Astrocyte (in vitro differentiated cells and primary cell): ENCODE results near the gene FAM107B. TPM values are rescaled to one million over a fixed set of nuclear protein-coding genes. Genes with fewer than 3 reads are reported as not detected.

Source experiments
- DNase-seq: peaks from one replicate; pipeline ENCODE4 v3.0.0-alpha.2; 2010; ENCODE audit warnings: low read depth
- FAIRE-seq: peaks from 2 replicates; lab custom pipeline; 2011; peaks lifted over from hg19 to GRCh38; lab: Jason Lieb, UNC
- H2AFZ ChIP-seq: 2 replicates; pipeline ENCODE4 v1.6.0; 2012; ENCODE audit warnings: low read depth, low read length, inconsistent platforms
- H3K27ac ChIP-seq: 2 replicates; pipeline ENCODE4 v1.5.1; 2011; ENCODE audit warnings: low read depth, low read length, inconsistent platforms
- H3K27me3 ChIP-seq: 2 replicates; pipeline ENCODE4 v1.6.0; 2011; ENCODE audit warnings: low read length, inconsistent platforms; ENCODE audit not compliant: insufficient read depth
- H3K36me3 ChIP-seq: 2 replicates; pipeline ENCODE4 v1.5.1; 2011; ENCODE audit warnings: low read length, inconsistent platforms; ENCODE audit not compliant: insufficient read depth
- H3K4me1 ChIP-seq: 2 replicates; pipeline ENCODE4 v1.5.1; 2011; ENCODE audit warnings: low read length, inconsistent platforms; ENCODE audit not compliant: insufficient read depth
- H3K4me2 ChIP-seq: 2 replicates; pipeline ENCODE4 v1.6.0; 2012; ENCODE audit warnings: low read length, inconsistent platforms
- H3K4me3 ChIP-seq: 2 replicates; pipeline ENCODE4 v1.5.1; 2011; ENCODE audit warnings: low read depth, mild to moderate bottlenecking, low read length, inconsistent platforms; ENCODE audit not compliant: insufficient read depth
- H3K79me2 ChIP-seq: 2 replicates; pipeline ENCODE4 v1.6.0; 2012; ENCODE audit warnings: mild to moderate bottlenecking, low read length, inconsistent platforms; ENCODE audit not compliant: insufficient read depth
- H3K9ac ChIP-seq: 2 replicates; pipeline ENCODE4 v1.6.0; 2012; ENCODE audit warnings: mild to moderate bottlenecking, low read length, inconsistent platforms
- H3K9me3 ChIP-seq: 2 replicates; pipeline ENCODE4 v1.5.1; 2012; ENCODE audit warnings: low read depth, mild to moderate bottlenecking, low read length, inconsistent platforms; ENCODE audit not compliant: insufficient read depth
- H4K20me1 ChIP-seq: 2 replicates; pipeline ENCODE4 v1.6.0; 2012; ENCODE audit warnings: low read length, inconsistent platforms; ENCODE audit not compliant: insufficient read depth
- H3K27ac Mint-ChIP-seq: one replicate; pipeline ENCODE4 v1.8.0; 2021; ENCODE audit warnings: mild to moderate bottlenecking, mixed read lengths; ENCODE audit not compliant: unreplicated experiment
- H3K27me3 Mint-ChIP-seq: one replicate; pipeline ENCODE4 v1.8.0; 2021; ENCODE audit warnings: low read depth, mixed read lengths; ENCODE audit not compliant: unreplicated experiment
- H3K36me3 Mint-ChIP-seq: one replicate; pipeline ENCODE4 v1.8.0; 2021; ENCODE audit warnings: low read depth, mixed read lengths; ENCODE audit not compliant: unreplicated experiment
- H3K4me1 Mint-ChIP-seq: one replicate; pipeline ENCODE4 v1.8.0; 2021; ENCODE audit warnings: low read depth, mixed read lengths; ENCODE audit not compliant: unreplicated experiment
- H3K4me3 Mint-ChIP-seq: one replicate; pipeline ENCODE4 v1.8.0; 2021; ENCODE audit warnings: mild to moderate bottlenecking, moderate library complexity, mixed read lengths; ENCODE audit not compliant: unreplicated experiment
- H3K9me3 Mint-ChIP-seq: one replicate; pipeline ENCODE4 v1.8.0; 2021; ENCODE audit warnings: mild to moderate bottlenecking, mixed read lengths; ENCODE audit not compliant: unreplicated experiment
- CTCF ChIP-seq: IDR thresholded peaks from 2 replicates; pipeline ENCODE4 v1.5.1; 2011; ENCODE audit warnings: low read depth, mild to moderate bottlenecking, inconsistent platforms, low read length, moderate library complexity; ENCODE audit not compliant: insufficient read depth
- EZH2 ChIP-seq: IDR thresholded peaks from 2 replicates; pipeline ENCODE4 v1.6.1; 2012; ENCODE audit warnings: mild to moderate bottlenecking, low read length, inconsistent platforms; ENCODE audit not compliant: insufficient read depth
- total RNA-seq: library from RNA; stranded (reverse); gene quantifications from 2 replicates; pipeline ENCODE4 v1.2.1, GENCODE V29; 2021

The FAM107B gene
- total RNA-seq, 1 donor from 2014 or later: 36.0 TPM

GRCh38 chr10:14554491-14555205 lies 220.0 kb downstream of the FAM107B start:
- peaks cover 31% of the 10 kb centered on the region for H3K4me1 Mint-ChIP-seq
- no peak overlapping the region for H3K27ac Mint-ChIP-seq
- H3K79me2 ChIP-seq: peaks cover 41% of the 10 kb centered on the region
- DNase-seq: no peak
- no peak overlapping the region for H3K4me3 ChIP-seq
- no peak for TF ChIP-seq EZH2
- no peak for TF ChIP-seq CTCF
- peaks cover 18% of the 10 kb centered on the region for H4K20me1 ChIP-seq
- no peaks in the 10 kb centered on the region for H3K9me3 ChIP-seq
- H3K36me3 Mint-ChIP-seq: no peaks in the 10 kb centered on the region
- H3K9me3 Mint-ChIP-seq: no peaks in the 10 kb centered on the region
- FAIRE-seq: no peak
- no peaks in the 10 kb centered on the region for H3K27me3 Mint-ChIP-seq
- no peaks in the 10 kb centered on the region for H3K36me3 ChIP-seq
- H3K4me3 Mint-ChIP-seq: no peak overlapping the region
- no peak overlapping the region for H3K27ac ChIP-seq
- no peak overlapping the region for H2AFZ ChIP-seq
- H3K4me2 ChIP-seq: peak overlapping the region; percentile 3
- no peaks in the 10 kb centered on the region for H3K27me3 ChIP-seq
- no peak overlapping the region for H3K9ac ChIP-seq
- peaks cover 15% of the 10 kb centered on the region for H3K4me1 ChIP-seq

- Histone ChIP-seq H3K36me3 (no peaks in the 10 kb centered on the region), H2AFZ (no peak overlapping the region), H4K20me1 (peaks cover 18% of the 10 kb centered on the region), H3K4me2 (peak overlapping the region; percentile 3), H3K9me3 (no peaks in the 10 kb centered on the region), H3K4me1 (peaks cover 19% of the 10 kb centered on the region), H3K9ac (no peak overlapping the region), H3K27ac (no peak overlapping the region), H3K27me3 (no peaks in the 10 kb centered on the region), H3K4me3 (no peak overlapping the region), H3K79me2 (peaks cover 39% of the 10 kb centered on the region)
- H3K4me1 Mint-ChIP-seq: peaks cover 31% of the 10 kb centered on the region
- FAIRE-seq (no peak), DNase-seq (no peak)
- no peak overlapping the region for H3K4me3 Mint-ChIP-seq
- no peaks in the 10 kb centered on the region for H3K27me3 Mint-ChIP-seq
- TF ChIP-seq CTCF (no peak), EZH2 (no peak)
- H3K27ac Mint-ChIP-seq: peak overlapping the region; percentile 50
- H3K9me3 Mint-ChIP-seq: no peaks in the 10 kb centered on the region
- H3K36me3 Mint-ChIP-seq: no peaks in the 10 kb centered on the region
These were observed 220.6 kb downstream of the FAM107B start for GRCh38 chr10:14554091-14554490.

- Mint-ChIP-seq H3K27ac (peak overlapping the region; percentile 86), H3K36me3 (no peaks in the 10 kb centered on the region), H3K4me1 (peaks cover 30% of the 10 kb centered on the region), H3K27me3 (no peaks in the 10 kb centered on the region), H3K4me3 (no peak overlapping the region), H3K9me3 (no peaks in the 10 kb centered on the region)
- FAIRE-seq (no peak), DNase-seq (peak; percentile 56)
- H4K20me1 ChIP-seq: peaks cover 18% of the 10 kb centered on the region
- no peak overlapping the region for H3K4me2 ChIP-seq
- no peak overlapping the region for H2AFZ ChIP-seq
- H3K27me3 ChIP-seq: no peaks in the 10 kb centered on the region
- peaks cover 36% of the 10 kb centered on the region for H3K79me2 ChIP-seq
- H3K4me3 ChIP-seq: no peak overlapping the region
- H3K4me1 ChIP-seq: peaks cover 19% of the 10 kb centered on the region
- no peaks in the 10 kb centered on the region for H3K9me3 ChIP-seq
- TF ChIP-seq CTCF (no peak), EZH2 (no peak)
- H3K36me3 ChIP-seq: no peaks in the 10 kb centered on the region
- H3K9ac ChIP-seq: no peak overlapping the region
- H3K27ac ChIP-seq: no peak overlapping the region
These were observed 221.2 kb downstream of the FAM107B start for GRCh38 chr10:14553448-14553847.
